WERI-Rb-1 (cell line): Measurements from ENCODE around the gene SH3BP5.
A peak's percentile ranks its signal among the peaks of the same experiment; 100 is the strongest.
"Not testable (repeated sequence)": the region's sequence is repeated elsewhere in the genome, so short reads cannot be mapped to it uniquely, and the experiment has no call there.

Experiments used
- DNase-seq: peaks from one replicate; pipeline ENCODE4 v3.0.0-alpha.2; 2020
- H3K27ac ChIP-seq: fragments of 250-450 bp; sonication (Bioruptor Pico); 2 replicates; pipeline ENCODE4 v1.5.1; 2020; ENCODE audit warnings: mild to moderate bottlenecking, moderate library complexity
- H3K27me3 ChIP-seq: fragments of 250-450 bp; sonication (Bioruptor Pico); 2 replicates; pipeline ENCODE4 v1.5.1; 2021; ENCODE audit warnings: mild to moderate bottlenecking, low read depth, moderate library complexity; ENCODE audit not compliant: insufficient read depth, severe bottlenecking
- H3K36me3 ChIP-seq: fragments of 250-450 bp; sonication (Bioruptor Pico); 2 replicates; pipeline ENCODE4 v1.5.1; 2020; ENCODE audit warnings: mild to moderate bottlenecking, moderate library complexity
- H3K4me3 ChIP-seq: 2 replicates; pipeline ENCODE4 v1.5.1; 2011; ENCODE audit warnings: low read depth, mild to moderate bottlenecking, control low read depth, low read length
- H3K9me3 ChIP-seq: fragments of 250-450 bp; sonication (Bioruptor Pico); 2 replicates; pipeline ENCODE4 v1.5.1; 2021; ENCODE audit warnings: mild to moderate bottlenecking, moderate library complexity; ENCODE audit not compliant: severe bottlenecking
- CTCF ChIP-seq: IDR thresholded peaks from 2 replicates; pipeline ENCODE4 v1.5.1; 2011; ENCODE audit warnings: low read depth, mild to moderate bottlenecking, control low read depth, inconsistent platforms, low read length

Gene SH3BP5

GRCh38 chr3:15368561-15369135 lies 36.3 kb upstream of the SH3BP5 start:
- TF ChIP-seq CTCF: no peak
- Histone ChIP-seq H3K27me3 (no peaks in the 10 kb centered on the region), H3K36me3 (no peaks in the 10 kb centered on the region), H3K9me3 (peaks cover 9% of the 10 kb centered on the region), H3K27ac (no peak overlapping the region), H3K4me3 (no peak overlapping the region)
- DNase-seq: peak; percentile 16

- Histone ChIP-seq H3K36me3 (no peaks in the 10 kb centered on the region), H3K27me3 (no peaks in the 10 kb centered on the region), H3K27ac (no peak overlapping the region), H3K9me3 (peaks cover 9% of the 10 kb centered on the region), H3K4me3 (no peak overlapping the region)
- no peak for TF ChIP-seq CTCF
- DNase-seq: no peak
Measured at GRCh38 chr3:15367059-15367458, 34.7 kb upstream of the SH3BP5 start.

- not testable (repeated sequence) for H3K4me3 ChIP-seq, H3K9me3 ChIP-seq, H3K36me3 ChIP-seq, H3K27me3 ChIP-seq
- DNase-seq: peak; percentile 59
- H3K27ac ChIP-seq: peak overlapping the region; percentile 79
Measured at GRCh38 chr3:15364078-15364477, 31.7 kb upstream of the SH3BP5 start.

GRCh38 chr3:15361494-15362214 lies 29.3 kb upstream of the SH3BP5 start:
- no peak for DNase-seq
- H3K27ac ChIP-seq: 0 out of 2 replicates have a peak overlapping the region, but pooled peaks have one; percentile 6

GRCh38 chr3:15360788-15361493 lies 28.6 kb upstream of the SH3BP5 start:
- H3K4me3 ChIP-seq: no peak overlapping the region
- DNase-seq: no peak
- H3K9me3 ChIP-seq: peaks cover 9% of the 10 kb centered on the region
- H3K36me3 ChIP-seq: no peaks in the 10 kb centered on the region
- no peak overlapping the region for H3K27ac ChIP-seq
- TF ChIP-seq CTCF: no peak
- no peaks in the 10 kb centered on the region for H3K27me3 ChIP-seq

More at GRCh38 chr3:15361494-15362214, 29.3 kb upstream of the SH3BP5 start:
- Histone ChIP-seq H3K9me3 (peaks cover 9% of the 10 kb centered on the region), H3K4me3 (no peak overlapping the region), H3K36me3 (no peaks in the 10 kb centered on the region), H3K27me3 (no peaks in the 10 kb centered on the region)
- TF ChIP-seq CTCF: no peak

GRCh38 chr3:15359677-15360397 lies 27.5 kb upstream of the SH3BP5 start:
- no peak for TF ChIP-seq CTCF
- Histone ChIP-seq H3K27ac (no peak overlapping the region), H3K27me3 (no peaks in the 10 kb centered on the region)

GRCh38 chr3:15356651-15357061 lies 24.3 kb upstream of the SH3BP5 start:
- not testable (repeated sequence) for DNase-seq, H3K4me3 ChIP-seq, H3K27me3 ChIP-seq, H3K27ac ChIP-seq, H3K36me3 ChIP-seq, H3K9me3 ChIP-seq

More at GRCh38 chr3:15359677-15360397, 27.5 kb upstream of the SH3BP5 start:
- H3K4me3 ChIP-seq: no peak overlapping the region
- no peak for DNase-seq
- H3K9me3 ChIP-seq: peaks cover 4% of the 10 kb centered on the region
- H3K36me3 ChIP-seq: no peaks in the 10 kb centered on the region
